ENCODE measurements around the gene PPP4R1.

The PPP4R1 gene

GRCh38 chr18:9536354-9537152, 77.8 kb downstream of the PPP4R1 start:
- TF ChIP-seq ZFX (IDR thresholded peaks at IDR 0.05; ENCODE audit: borderline replicate concordance), result no peak
- TF ChIP-seq CTCF (IDR thresholded peaks at IDR 0.05), result no peak
- H3K27ac ChIP-seq, result no peak overlapping the region

- no peak overlapping the region for H3K27ac ChIP-seq
- no peak for TF ChIP-seq ZFX (IDR thresholded peaks at IDR 0.05; ENCODE audit: borderline replicate concordance)
- no peak for TF ChIP-seq CTCF (IDR thresholded peaks at IDR 0.05)
Measured at GRCh38 chr18:9535430-9535991, 78.8 kb downstream of the PPP4R1 start.

- TF ChIP-seq CTCF (IDR thresholded peaks at IDR 0.05) (no peak), ZFX (IDR thresholded peaks at IDR 0.05; ENCODE audit: borderline replicate concordance) (no peak)
- no peak overlapping the region for H3K27ac ChIP-seq
Measured at GRCh38 chr18:9534844-9535243, 79.5 kb downstream of the PPP4R1 start.

GRCh38 chr18:9531791-9532410, 82.5 kb downstream of the PPP4R1 start:
- TF ChIP-seq ZFX (IDR thresholded peaks at IDR 0.05; ENCODE audit: borderline replicate concordance), result no peak
- no peak for TF ChIP-seq CTCF (IDR thresholded peaks at IDR 0.05)
- no peak overlapping the region for H3K27ac ChIP-seq

GRCh38 chr18:9530226-9531009, 83.9 kb downstream of the PPP4R1 start:
- H3K27ac ChIP-seq, result no peak overlapping the region
- no peak for TF ChIP-seq ZFX (IDR thresholded peaks at IDR 0.05; ENCODE audit: borderline replicate concordance)
- TF ChIP-seq CTCF (IDR thresholded peaks at IDR 0.05), result no peak

GRCh38 chr18:9526458-9526857, 87.9 kb downstream of the PPP4R1 start:
- TF ChIP-seq CTCF (IDR thresholded peaks at IDR 0.05) (no peak), ZFX (IDR thresholded peaks at IDR 0.05; ENCODE audit: borderline replicate concordance) (no peak)

More at GRCh38 chr18:9526458-9526857, 87.9 kb downstream of the PPP4R1 start:
- no peak overlapping the region for H3K27ac ChIP-seq
